Esophagus squamous epithelium (tissue), 5 donors: ENCODE data around the gene AADAT. TPM values are rescaled to one million over a fixed set of nuclear protein-coding genes. Genes with fewer than 3 reads are reported as not detected.
"Not testable (repeated sequence)": the region's sequence is repeated elsewhere in the genome, so short reads cannot be mapped to it uniquely, and the experiment has no call there.

ENCODE experiments used
- DNase-seq: peaks from one replicate; lab custom pipeline; 2025; lab: John Stamatoyannopoulos, UW
- H3K27ac ChIP-seq, 4 donors: fragments of 200-600 bp; sonication (generic); one replicate each; pipeline ENCODE4 v1.5.1; 2016 to 2019; ENCODE audit warnings: mild to moderate bottlenecking in 1 of 4
- H3K27me3 ChIP-seq, 4 donors: fragments of 200-600 bp; sonication (generic); 1 replicate in 3 of 4; 2 replicates in 1 of 4; pipeline versions ENCODE4 v1.5.1 to v1.6.0; 2017 to 2021; ENCODE audit warnings: antibody characterized with exemption in 1 of 4
- H3K36me3 ChIP-seq, 3 donors: fragments of 200-600 bp; sonication (generic); one replicate each; pipeline ENCODE4 v1.5.1; 2016 to 2019
- H3K4me1 ChIP-seq, 3 donors: fragments of 200-600 bp; sonication (generic); one replicate each; pipeline ENCODE4 v1.5.1; 2017 to 2019
- H3K4me3 ChIP-seq, 4 donors: fragments of 200-600 bp; sonication (generic); 1 replicate in 3 of 4; 2 replicates in 1 of 4; pipeline ENCODE4 v1.5.1; 2016 to 2019; ENCODE audit warnings: mild to moderate bottlenecking in 2 of 4, moderate library complexity in 1 of 4
- H3K9me3 ChIP-seq, 3 donors: fragments of 200-600 bp; sonication (generic); one replicate each; pipeline ENCODE4 v1.5.1; 2016 to 2019
- POLR2A ChIP-seq, 4 donors: fragments of 450-650 bp; IDR thresholded peaks; one replicate each; pipeline ENCODE4 v1.6.1; 2017; ENCODE audit warnings: antibody characterized with exemption in 4 of 4, mild to moderate bottlenecking in 4 of 4, moderate library complexity in 3 of 4
- WGBS, 2 donors: methylation state at CpG; one replicate each; pipeline ENCODE4 v1.1.5; 2018; 5-methylcytosine and 5-hydroxymethylcytosine counted together
- intact Hi-C: fragments of 100-400 bp; cut with DNase I; formaldehyde crosslinking; loops from one replicate; pipeline ENCODE4 v1.15.0; 2022
- total RNA-seq, 4 donors: library from RNA; depleted of rRNA; stranded (reverse); fragments of >200 nt; gene quantifications; one replicate each; pipeline ENCODE4 v1.1.0, GENCODE V29; 2016
- TF ChIP-seq, protein P1 (sequence below), 6 experiments: fragments of 450-650 bp in 4 of 6; fragments of 200-600 bp in 2 of 6; sonication (generic) in 2 of 6; IDR thresholded peaks; one replicate each; pipeline ENCODE4 v1.5.1; 2016 to 2019; ENCODE audit warnings: antibody characterized with exemption in 6 of 6, mild to moderate bottlenecking in 4 of 6, moderate library complexity in 4 of 6
- donor health status: DM: yes; HTN: yes; CAD: no.

AADAT gene
- total RNA-seq, 4 donors from 2014 or later: 1.1 to 4.4 (median 2.2) TPM

DNA sequence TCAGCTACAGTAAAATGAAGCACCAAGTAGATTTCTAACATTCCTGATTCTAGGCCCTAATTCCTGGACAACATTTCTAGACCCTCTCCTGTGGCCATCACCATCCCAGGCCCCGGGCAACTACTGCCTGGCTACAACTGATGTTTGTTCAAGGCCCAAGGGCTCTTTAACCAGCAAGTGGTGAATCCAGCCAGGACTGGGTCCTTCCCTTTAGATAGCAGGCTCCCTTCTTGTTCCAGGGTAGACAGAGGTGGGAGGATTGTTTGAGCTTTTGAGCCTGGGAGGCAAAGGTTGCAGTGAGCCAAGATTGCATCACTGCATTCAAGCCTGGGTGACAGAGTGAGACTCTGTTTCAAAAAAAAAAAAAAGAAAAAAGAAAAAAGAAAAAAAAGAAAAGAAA lies 12.7 kb upstream of the AADAT start:
- H3K27ac ChIP-seq: no peak overlapping the region
- no peak for DNase-seq
- 85 to 86% methylated on average over 1 of the region's 1 CpG for WGBS, 2 donors

DNA sequence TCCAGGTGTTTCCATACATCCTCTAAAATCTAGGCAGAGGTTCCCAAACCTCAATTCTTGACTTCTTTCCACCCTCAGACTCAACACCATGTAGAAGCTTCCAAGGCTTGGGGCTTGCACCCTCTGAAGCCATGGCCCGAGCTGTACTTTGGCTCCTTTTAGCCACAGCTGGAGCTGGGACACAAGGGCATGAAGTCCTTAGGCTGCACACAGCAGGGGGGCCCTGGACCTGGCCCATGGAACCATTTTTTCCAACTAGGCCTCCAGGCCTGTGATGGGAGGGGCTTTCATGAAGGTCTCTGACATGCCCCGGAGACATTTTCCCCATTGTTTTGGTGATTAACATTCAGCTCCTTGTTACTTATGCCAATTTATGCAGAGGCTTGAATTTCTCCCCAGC lies 8.4 kb upstream of the AADAT start:
- H3K27me3 ChIP-seq, H3K4me3 ChIP-seq, H3K27ac ChIP-seq, H3K4me1 ChIP-seq, intact Hi-C loops, H3K9me3 ChIP-seq, DNase-seq, H3K36me3 ChIP-seq: not testable (repeated sequence)
- WGBS, 2 donors: 89 to 100% methylated on average over 1 to 2 of the region's 2 CpGs

More for the DNA sequence above, 12.7 kb upstream of the AADAT start:
- H3K9me3 ChIP-seq: no peaks in the 10 kb centered on the region
- no peak overlapping the region for H3K4me3 ChIP-seq
- no peaks in the 10 kb centered on the region for H3K27me3 ChIP-seq
- H3K4me1 ChIP-seq: peaks cover 0 to 7% (median 0%) of the 10 kb centered on the region in 3 donors
- no peaks in the 10 kb centered on the region for H3K36me3 ChIP-seq
- TF ChIP-seq, protein P1, sequence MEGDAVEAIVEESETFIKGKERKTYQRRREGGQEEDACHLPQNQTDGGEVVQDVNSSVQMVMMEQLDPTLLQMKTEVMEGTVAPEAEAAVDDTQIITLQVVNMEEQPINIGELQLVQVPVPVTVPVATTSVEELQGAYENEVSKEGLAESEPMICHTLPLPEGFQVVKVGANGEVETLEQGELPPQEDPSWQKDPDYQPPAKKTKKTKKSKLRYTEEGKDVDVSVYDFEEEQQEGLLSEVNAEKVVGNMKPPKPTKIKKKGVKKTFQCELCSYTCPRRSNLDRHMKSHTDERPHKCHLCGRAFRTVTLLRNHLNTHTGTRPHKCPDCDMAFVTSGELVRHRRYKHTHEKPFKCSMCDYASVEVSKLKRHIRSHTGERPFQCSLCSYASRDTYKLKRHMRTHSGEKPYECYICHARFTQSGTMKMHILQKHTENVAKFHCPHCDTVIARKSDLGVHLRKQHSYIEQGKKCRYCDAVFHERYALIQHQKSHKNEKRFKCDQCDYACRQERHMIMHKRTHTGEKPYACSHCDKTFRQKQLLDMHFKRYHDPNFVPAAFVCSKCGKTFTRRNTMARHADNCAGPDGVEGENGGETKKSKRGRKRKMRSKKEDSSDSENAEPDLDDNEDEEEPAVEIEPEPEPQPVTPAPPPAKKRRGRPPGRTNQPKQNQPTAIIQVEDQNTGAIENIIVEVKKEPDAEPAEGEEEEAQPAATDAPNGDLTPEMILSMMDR (IDR thresholded peaks at IDR 0.05): no peak
- TF ChIP-seq POLR2A (IDR thresholded peaks at IDR 0.05): no peak
- intact Hi-C loops: no loop called here

- H3K4me1 ChIP-seq: peaks cover 0 to 7% (median 0%) of the 10 kb centered on the region in 3 donors
- intact Hi-C loops: no loop called here
- no peaks in the 10 kb centered on the region for H3K36me3 ChIP-seq
- no peaks in the 10 kb centered on the region for H3K9me3 ChIP-seq
- no peak overlapping the region for H3K4me3 ChIP-seq
- no peak for DNase-seq
- no peak overlapping the region for H3K27ac ChIP-seq
- WGBS, 2 donors: 74 to 93% methylated on average over 3 to 4 of the region's 4 CpGs
- no peak for TF ChIP-seq POLR2A (IDR thresholded peaks at IDR 0.05)
- TF ChIP-seq, protein P1 (IDR thresholded peaks at IDR 0.05): no peak
- no peaks in the 10 kb centered on the region for H3K27me3 ChIP-seq
These were observed 7.9 kb upstream of the AADAT start for GRCh38 chr4:170097681-170098080.

DNA sequence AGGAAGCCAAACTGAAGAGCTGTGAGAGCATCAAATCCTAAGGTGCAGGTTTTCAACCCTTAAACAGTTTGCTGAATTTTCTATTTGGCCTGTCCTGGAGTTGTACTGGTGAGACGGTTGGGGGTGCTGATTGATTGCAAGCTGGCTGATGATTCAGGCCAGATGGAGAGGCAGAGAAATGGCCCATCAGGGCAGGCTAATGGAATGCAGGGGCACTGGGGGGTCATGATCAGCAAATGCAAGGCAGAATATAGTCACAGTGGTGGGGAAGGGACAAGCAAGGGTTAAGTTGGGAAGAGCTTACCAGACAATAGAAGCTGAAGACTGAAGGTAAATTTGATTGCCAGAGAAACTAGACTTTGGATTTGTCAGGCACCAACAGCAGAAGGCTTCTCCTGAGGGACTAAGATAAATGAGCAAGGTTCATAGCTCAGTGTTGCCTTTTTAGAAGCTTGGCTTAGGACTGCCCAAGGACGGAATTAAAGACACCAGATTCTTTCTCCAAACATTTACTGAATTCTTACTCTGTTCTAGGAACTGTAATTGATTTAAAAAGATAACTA lies 4.3 kb upstream of the AADAT start:
- TF ChIP-seq POLR2A (IDR thresholded peaks at IDR 0.05): no peak
- TF ChIP-seq, protein P1 (IDR thresholded peaks at IDR 0.05): no peak
- Histone ChIP-seq H3K9me3 (no peaks in the 10 kb centered on the region), H3K27me3 (peaks cover 0 to 14% (median 0%) of the 10 kb centered on the region in 4 donors), H3K27ac (no peak overlapping the region), H3K36me3 (no peaks in the 10 kb centered on the region), H3K4me1 (peaks cover 0 to 28% (median 3%) of the 10 kb centered on the region in 3 donors), H3K4me3 (no peak overlapping the region)
- intact Hi-C loops: no loop called here
- 67 to 74% methylated on average over 2 of the region's 2 CpGs for WGBS, 2 donors
- DNase-seq: no peak

DNA sequence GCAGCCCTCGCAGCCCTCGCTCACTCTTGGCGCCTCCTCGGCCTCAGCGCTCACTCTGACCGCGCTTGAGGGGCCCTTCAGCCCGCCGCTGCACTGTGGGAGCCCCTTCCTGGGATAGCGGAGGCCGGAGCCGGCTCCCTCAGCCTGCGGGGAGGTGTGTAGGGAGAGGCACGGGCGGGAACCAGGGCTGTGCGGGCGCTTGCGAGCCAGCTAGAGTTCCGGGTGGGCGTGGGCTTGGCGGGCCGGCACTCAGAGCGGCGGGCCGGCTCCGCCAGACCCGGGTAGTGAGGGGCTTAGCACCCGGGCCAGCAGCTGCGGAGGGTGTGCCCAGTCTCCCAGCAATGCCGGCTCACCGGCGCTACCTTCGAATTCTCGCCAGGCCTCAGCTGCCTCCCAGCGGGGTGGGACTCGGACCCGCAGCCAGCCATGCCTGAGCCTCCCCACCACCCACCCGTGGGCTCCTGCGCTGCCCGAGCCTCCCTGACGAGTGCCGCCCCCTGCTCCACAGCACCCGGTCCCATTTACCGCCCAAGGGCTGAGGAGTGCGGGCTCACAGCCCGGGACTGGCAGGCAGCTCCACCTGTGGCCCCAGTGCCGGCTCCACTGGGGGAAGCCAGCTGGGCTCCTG lies 1.4 kb upstream of the AADAT start:
- Histone ChIP-seq H3K4me1 (peaks cover 0 to 35% (median 3%) of the 10 kb centered on the region in 3 donors), H3K27me3 (peaks cover 0 to 14% (median 0%) of the 10 kb centered on the region in 4 donors), H3K36me3 (peaks cover 0 to 8% (median 0%) of the 10 kb centered on the region in 3 donors), H3K27ac (no peak overlapping the region), H3K9me3 (no peaks in the 10 kb centered on the region), H3K4me3 (no peak overlapping the region)
- intact Hi-C loops: no loop called here
- WGBS, 2 donors: 80% methylated on average over 1 of the region's 47 CpGs; no CpG with 5 or more reads in 1 of the 2 donors
- no peak for DNase-seq
- TF ChIP-seq, protein P1 (IDR thresholded peaks at IDR 0.05): no peak
- no peak for TF ChIP-seq POLR2A (IDR thresholded peaks at IDR 0.05)
